Measurements from ENCODE around the gene RNU2-1.
"Not testable (repeated sequence)": the region's sequence is repeated elsewhere in the genome, so short reads cannot be mapped to it uniquely, and the experiment has no call there.

The RNU2-1 gene

GRCh38 chr17:43233877-43234276, at the start of gene RNU2-1:
RNU2-1 (minus strand) TSS chr17:43233977.
- not testable (repeated sequence) for DNase-seq

DNA sequence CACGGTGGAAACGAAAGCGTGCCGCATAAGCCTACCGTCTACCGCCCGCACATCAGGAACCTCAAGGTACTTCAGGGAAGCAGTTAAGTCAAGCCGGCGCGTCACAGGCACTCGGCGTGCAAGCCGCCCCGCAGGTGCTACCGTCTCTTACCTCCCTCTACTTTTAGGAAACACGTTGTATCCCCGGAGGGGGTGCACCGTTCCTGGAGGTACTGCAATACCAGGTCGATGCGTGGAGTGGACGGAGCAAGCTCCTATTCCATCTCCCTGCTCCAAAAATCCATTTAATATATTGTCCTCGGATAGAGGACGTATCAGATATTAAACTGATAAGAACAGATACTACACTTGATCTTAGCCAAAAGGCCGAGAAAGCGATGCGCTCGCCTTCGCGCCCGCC, 39.1 kb upstream of the RNU2-1 start:
- DNase-seq, result not testable (repeated sequence)

DNA sequence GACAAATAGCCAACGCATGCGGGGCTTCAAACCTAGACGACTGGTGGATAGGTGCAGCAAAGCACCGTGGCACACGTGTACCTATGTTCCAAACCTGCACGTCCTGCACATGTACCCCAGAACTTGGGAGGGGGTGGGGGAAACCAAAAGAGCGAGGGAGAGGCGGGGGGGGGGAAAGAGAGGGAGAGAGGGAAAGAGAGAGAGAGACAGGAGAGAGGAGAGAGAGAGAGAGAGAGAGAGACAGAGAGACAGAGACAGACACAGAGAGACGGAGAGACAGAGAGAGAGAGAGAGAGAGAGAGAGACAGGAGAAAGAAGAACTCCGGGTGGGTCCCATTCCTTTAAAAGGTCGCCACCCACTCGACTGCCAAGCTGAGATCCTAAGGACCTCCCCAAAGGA, 38.7 kb upstream of the RNU2-1 start:
- DNase-seq, result not testable (repeated sequence)

- not testable (repeated sequence) for DNase-seq
Measured at GRCh38 chr17:43270552-43271504, 37.1 kb upstream of the RNU2-1 start.

DNA sequence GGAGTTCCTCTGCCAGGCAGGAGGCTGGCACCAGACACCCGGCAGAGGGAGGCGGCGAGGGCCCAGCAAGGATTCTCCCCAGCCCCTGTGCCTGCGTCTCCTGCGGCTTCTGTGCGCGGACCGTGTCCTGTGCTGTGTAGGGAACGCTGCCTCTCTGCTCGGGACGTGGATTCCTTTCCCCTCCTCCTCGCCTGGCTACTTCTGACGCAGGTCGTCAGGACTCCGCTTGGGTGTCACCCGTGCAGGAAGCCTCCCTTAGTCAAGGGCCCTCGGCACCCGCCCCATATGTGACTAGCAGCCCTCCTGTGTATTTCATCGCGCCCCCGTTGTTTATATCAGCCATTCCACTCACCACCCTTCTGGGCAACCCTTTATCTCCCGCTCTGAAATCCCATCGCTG, 12.7 kb upstream of the RNU2-1 start:
- not testable (repeated sequence) for DNase-seq

DNA sequence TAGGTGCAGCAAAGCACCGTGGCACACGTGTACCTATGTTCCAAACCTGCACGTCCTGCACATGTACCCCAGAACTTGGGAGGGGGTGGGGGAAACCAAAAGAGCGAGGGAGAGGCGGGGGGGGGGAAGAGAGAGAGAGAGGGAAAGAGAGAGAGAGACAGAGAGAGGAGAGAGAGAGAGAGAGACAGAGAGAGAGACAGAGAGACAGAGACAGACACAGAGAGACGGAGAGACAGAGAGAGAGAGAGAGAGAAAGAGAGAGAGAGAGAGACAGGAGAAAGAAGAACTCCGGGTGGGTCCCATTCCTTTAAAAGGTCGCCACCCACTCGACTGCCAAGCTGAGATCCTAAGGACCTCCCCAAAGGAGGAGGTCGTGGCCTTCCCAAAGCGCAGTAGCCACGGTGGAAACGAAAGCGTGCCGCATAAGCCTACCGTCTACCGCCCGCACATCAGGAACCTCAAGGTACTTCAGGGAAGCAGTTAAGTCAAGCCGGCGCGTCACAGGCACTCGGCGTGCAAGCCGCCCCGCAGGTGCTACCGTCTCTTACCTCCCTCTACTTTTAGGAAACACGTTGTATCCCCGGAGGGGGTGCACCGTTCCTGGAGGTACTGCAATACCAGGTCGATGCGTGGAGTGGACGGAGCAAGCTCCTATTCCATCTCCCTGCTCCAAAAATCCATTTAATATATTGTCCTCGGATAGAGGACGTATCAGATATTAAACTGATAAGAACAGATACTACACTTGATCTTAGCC, 7.0 kb upstream of the RNU2-1 start:
- DNase-seq, result not testable (repeated sequence)

DNA sequence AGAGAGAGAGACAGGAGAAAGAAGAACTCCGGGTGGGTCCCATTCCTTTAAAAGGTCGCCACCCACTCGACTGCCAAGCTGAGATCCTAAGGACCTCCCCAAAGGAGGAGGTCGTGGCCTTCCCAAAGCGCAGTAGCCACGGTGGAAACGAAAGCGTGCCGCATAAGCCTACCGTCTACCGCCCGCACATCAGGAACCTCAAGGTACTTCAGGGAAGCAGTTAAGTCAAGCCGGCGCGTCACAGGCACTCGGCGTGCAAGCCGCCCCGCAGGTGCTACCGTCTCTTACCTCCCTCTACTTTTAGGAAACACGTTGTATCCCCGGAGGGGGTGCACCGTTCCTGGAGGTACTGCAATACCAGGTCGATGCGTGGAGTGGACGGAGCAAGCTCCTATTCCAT, 5.8 kb upstream of the RNU2-1 start:
- not testable (repeated sequence) for DNase-seq

GRCh38 chr17:43233263-43233662, 514 bp downstream of the RNU2-1 start:
- not testable (repeated sequence) for DNase-seq

- DNase-seq, result not testable (repeated sequence)
Measured at GRCh38 chr17:43232021-43232699, 1.6 kb downstream of the RNU2-1 start.

- not testable (repeated sequence) for DNase-seq
Measured at GRCh38 chr17:43231205-43232020, 2.4 kb downstream of the RNU2-1 start.

- DNase-seq, result not testable (repeated sequence)
Measured at GRCh38 chr17:43228020-43228782, 5.6 kb downstream of the RNU2-1 start, which contains the start of gene CCDC200. CCDC200 (minus strand) TSS chr17:43228623; CDS start chr17:43228554, 69 bp downstream.

DNA sequence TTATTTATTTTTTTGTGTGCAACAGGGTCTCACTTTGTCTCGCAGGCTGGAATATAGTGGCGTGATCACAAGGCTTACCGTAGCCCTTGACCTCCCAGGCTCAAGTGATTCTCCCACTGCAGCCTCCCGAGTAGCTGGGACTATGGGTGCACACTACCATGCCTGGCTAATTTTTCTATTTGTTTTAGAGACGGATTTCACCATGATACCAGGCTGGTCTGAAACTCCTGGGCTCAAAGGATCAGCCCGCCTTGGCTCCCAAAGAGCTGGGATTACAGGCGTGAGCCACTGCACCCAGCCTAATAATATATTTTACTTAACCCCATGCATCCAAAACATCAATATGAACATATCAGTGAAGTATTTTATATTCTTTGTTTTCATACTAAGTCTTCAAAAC, 7.4 kb downstream of the RNU2-1 start:
- no peak for DNase-seq

- DNase-seq, result no peak
Measured at GRCh38 chr17:43224146-43224705, 9.6 kb downstream of the RNU2-1 start.

GRCh38 chr17:43220511-43221125, 13.2 kb downstream of the RNU2-1 start:
- DNase-seq, result no peak

DNA sequence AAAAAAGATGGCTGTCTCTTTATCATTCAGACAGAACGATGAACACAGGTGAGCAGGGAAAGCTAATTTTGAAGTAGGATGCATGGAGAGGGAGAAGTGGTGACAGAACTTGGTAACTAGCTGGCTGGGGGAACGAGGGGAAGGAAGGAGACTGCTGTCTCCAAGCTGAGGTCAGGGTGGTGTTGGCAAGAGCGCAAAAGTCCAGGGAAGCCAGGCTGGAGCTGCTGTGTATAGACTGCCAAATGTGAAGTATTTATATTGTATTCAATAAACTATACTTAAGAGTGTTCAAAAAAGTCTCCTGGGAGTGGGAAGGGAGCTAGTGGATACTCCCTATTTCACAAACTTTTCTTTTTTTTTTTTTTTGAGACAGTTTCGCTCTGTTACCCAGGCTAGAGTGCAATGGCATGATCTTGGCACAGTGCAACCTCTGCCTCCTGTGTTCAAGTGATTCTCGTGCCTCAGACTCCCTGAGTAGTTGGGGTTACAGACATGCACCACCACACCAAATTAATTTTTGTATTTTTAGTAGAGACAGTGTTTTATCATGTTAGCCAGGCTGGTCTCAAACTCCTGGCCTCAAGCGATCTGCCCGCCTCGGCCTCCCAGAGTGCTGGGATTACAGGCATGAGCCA, 13.9 kb downstream of the RNU2-1 start:
- no peak for DNase-seq

GRCh38 chr17:43219001-43219400, 14.8 kb downstream of the RNU2-1 start:
- DNase-seq, result no peak

GRCh38 chr17:43217614-43218087, 16.1 kb downstream of the RNU2-1 start:
- no peak for DNase-seq

GRCh38 chr17:43216762-43217613, 16.8 kb downstream of the RNU2-1 start:
- no peak for DNase-seq

DNA sequence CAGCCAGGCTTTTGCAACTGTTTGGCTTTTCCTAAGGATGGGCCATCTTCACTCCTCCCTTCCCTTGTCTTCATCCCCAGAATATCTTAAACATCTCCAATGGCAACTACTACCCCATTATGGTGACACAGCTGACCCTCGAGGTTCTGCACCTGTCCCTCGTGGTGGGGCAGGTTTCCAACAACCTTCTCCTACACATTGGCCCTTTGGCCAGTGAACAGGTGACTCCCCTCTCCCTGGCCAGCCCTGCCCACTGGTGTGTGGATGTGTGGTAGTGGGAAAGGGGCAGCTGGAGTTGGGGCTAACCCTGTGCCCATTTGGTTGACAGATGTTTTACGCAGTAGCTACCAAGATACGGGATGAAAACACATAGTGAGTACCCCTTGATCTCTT, 17.4 kb downstream of the RNU2-1 start:
- DNase-seq, result no peak
